NCI-H2227 treated with DMSO at 0.1 percent for 48 hours (cell line): ENCODE measurements around the gene CERS5.

Experiments
- DNase-seq: peaks from one replicate; lab custom pipeline; 2025; lab: John Stamatoyannopoulos, UW

CERS5 gene

GRCh38 chr12:50132505-50133135, 34.5 kb downstream of the CERS5 start:
- no peak for DNase-seq

GRCh38 chr12:50129290-50129689, 37.9 kb downstream of the CERS5 start:
- DNase-seq, result no peak

GRCh38 chr12:50127546-50127945, 39.6 kb downstream of the CERS5 start:
- DNase-seq, result no peak

- no peak for DNase-seq
These were observed 44.0 kb downstream of the CERS5 start for GRCh38 chr12:50123203-50123602.

- no peak for DNase-seq
These were observed 45.5 kb downstream of the CERS5 start for GRCh38 chr12:50121641-50122040.

- DNase-seq, result no peak
These were observed 46.2 kb downstream of the CERS5 start for GRCh38 chr12:50120953-50121352.

GRCh38 chr12:50120521-50120920, 46.6 kb downstream of the CERS5 start:
- no peak for DNase-seq

GRCh38 chr12:50119387-50119786, 47.8 kb downstream of the CERS5 start:
- no peak for DNase-seq

GRCh38 chr12:50117057-50117622, 50.0 kb downstream of the CERS5 start:
- DNase-seq, result no peak

- DNase-seq, result no peak
These were observed 54.5 kb downstream of the CERS5 start for GRCh38 chr12:50112456-50113218.

- DNase-seq, result peak; percentile 98
These were observed 55.3 kb downstream of the CERS5 start, which contains the start of gene COX14 for GRCh38 chr12:50111693-50112455. Gene COX14, plus strand, starts transcription at chr12:50112236. Its CDS starts 7,808 bp downstream, at chr12:50120044.

GRCh38 chr12:50111395-50111692, 55.8 kb downstream of the CERS5 start:
- DNase-seq, result no peak

GRCh38 chr12:50110762-50111351, 56.3 kb downstream of the CERS5 start:
- no peak for DNase-seq

- no peak for DNase-seq
These were observed 56.9 kb downstream of the CERS5 start for GRCh38 chr12:50110127-50110761.

- DNase-seq, result no peak
These were observed 57.9 kb downstream of the CERS5 start for GRCh38 chr12:50109319-50109718.

- no peak for DNase-seq
These were observed 59.5 kb downstream of the CERS5 start for GRCh38 chr12:50107416-50108268.

- DNase-seq, result no peak
These were observed 60.3 kb downstream of the CERS5 start for GRCh38 chr12:50106907-50107306.

- DNase-seq, result no peak
These were observed 61.2 kb downstream of the CERS5 start for GRCh38 chr12:50105913-50106450.

- DNase-seq, result no peak
These were observed 62.5 kb downstream of the CERS5 start for GRCh38 chr12:50104417-50105366.
